Activated CD4-positive, alpha-beta T cell treated with anti-CD3 and anti-CD28 coated beads, Interleukin-2, amount 50 U/mL, for 1 hour (primary cell): Measurements from ENCODE around the gene NDUFAF2.
A peak's percentile ranks its signal among the peaks of the same experiment; 100 is the strongest.
"Not testable (repeated sequence)": the region's sequence is repeated elsewhere in the genome, so short reads cannot be mapped to it uniquely, and the experiment has no call there.

Experiments
- DNase-seq: peaks from one replicate; pipeline ENCODE4 v3.0.0-alpha.2; 2020

The NDUFAF2 gene

GRCh38 chr5:60944904-60945812 is at the start of gene NDUFAF2, which contains the start of gene ERCC8:
Gene NDUFAF2 (plus strand): TSS chr5:60945205. CDS start chr5:60945256, 51 bp downstream.
Gene ERCC8 (minus strand): TSS chr5:60945070. CDS start chr5:60945008, 62 bp downstream.
- DNase-seq = peak; percentile 83

DNA sequence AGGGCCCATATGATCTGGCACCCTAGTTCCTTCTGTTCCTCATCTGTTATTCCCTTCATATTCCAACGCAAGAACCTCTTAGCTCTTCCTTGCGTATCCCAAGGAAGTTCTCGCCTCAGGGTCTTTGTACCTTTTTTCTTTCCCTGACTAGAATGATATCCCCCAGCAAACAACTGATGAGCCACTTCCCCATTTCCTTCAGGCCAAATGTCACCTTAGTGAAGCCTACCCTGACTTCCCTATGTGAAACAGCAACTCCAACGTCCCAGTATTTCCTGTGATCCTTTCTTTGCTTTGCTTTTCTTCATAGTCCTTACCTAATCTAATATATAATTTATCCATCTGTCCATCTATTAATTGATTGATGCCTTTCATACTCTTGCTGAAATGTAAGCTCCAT is 48.0 kb upstream of the NDUFAF2 start:
- no peak for DNase-seq

GRCh38 chr5:60903356-60903755 is 41.6 kb upstream of the NDUFAF2 start:
- no peak for DNase-seq

DNA sequence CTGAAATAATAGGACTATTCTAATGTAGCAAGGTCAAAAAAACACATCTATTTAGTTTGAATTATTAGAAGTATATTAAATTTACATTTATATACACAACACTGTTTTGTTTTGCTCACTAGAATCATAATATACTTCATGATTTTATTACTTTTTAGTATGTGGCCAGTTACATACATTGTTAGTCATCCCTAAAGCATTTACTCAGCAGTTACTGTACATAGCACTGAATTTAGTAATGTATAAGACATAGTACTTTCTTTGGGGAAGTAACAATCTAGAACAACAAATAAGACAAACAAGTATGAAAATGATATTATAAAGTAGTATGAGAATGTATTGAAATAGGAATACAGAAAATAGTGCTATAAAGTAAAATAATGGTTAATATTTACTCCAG is 28.4 kb upstream of the NDUFAF2 start:
- DNase-seq = no peak

GRCh38 chr5:60918466-60918865 is 26.5 kb upstream of the NDUFAF2 start:
- DNase-seq = no peak

DNA sequence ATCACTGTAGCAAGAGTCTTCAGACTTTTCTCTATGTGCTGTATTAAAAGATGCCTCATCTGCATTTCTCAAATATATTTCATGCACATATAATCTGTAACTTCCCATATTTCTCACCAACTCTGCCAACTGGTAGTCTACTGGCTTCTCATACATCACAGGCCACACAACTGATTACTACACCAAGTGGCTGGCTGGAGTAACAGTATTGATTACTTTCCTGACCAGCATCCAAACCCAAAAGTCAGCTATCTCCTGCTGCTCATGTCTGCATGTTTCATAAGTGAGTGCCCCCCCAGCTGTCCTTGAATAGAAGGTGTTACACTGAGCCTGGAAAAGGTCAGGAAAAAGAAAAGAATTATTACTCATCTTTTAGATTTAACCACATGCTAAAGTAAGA is 17.6 kb upstream of the NDUFAF2 start:
- DNase-seq = no peak

GRCh38 chr5:60929024-60929423 is 16.0 kb upstream of the NDUFAF2 start:
- DNase-seq = no peak

GRCh38 chr5:60943624-60944023 is 1.4 kb upstream of the NDUFAF2 start:
- DNase-seq = no peak

GRCh38 chr5:60945813-60946187 is 795 bp downstream of the NDUFAF2 start:
- no peak for DNase-seq

- DNase-seq = no peak
Measured at GRCh38 chr5:60948738-60949137, 3.7 kb downstream of the NDUFAF2 start.

- no peak for DNase-seq
Measured at GRCh38 chr5:60955239-60955638, 10.2 kb downstream of the NDUFAF2 start.

GRCh38 chr5:60958088-60958487 is 13.1 kb downstream of the NDUFAF2 start:
- DNase-seq = no peak

DNA sequence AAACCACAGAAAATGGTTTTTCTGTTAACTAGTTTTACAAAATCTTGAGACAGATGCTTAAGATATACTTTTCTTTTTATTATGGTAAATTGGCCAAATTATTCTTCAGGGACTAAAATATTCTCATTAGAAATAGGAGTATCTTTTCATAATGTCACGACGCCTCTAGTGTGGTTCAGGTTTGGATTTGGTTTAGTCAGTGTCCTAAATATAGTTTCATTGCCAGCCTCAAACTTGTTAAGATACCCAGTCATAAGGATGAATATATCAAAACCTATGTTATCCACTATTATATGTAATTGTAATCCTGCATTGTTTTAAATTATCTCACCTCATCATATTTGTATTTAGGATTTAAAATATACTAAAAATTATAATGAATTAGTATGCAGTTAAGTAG is 13.7 kb downstream of the NDUFAF2 start:
- no peak for DNase-seq

DNA sequence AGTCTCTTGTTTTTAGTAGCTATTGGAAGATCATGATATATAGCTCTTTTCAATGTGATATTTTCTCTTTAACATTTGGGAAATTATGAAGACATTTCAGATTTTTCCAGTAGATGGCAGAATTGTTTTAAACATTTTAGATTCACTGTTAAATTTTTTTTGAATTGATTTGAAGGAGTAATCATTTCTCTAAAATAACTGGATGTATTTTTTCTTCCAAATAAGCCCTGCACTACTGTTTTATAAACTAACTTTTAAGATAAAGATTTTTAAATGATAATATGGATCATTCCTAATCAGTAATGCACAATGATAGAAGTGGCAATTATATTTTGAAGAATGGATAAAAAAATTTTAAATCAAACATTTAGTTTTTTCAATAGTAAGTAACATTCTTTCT is 14.2 kb downstream of the NDUFAF2 start:
- no peak for DNase-seq

- DNase-seq = no peak
Measured at GRCh38 chr5:60960591-60960990, 15.6 kb downstream of the NDUFAF2 start.

DNA sequence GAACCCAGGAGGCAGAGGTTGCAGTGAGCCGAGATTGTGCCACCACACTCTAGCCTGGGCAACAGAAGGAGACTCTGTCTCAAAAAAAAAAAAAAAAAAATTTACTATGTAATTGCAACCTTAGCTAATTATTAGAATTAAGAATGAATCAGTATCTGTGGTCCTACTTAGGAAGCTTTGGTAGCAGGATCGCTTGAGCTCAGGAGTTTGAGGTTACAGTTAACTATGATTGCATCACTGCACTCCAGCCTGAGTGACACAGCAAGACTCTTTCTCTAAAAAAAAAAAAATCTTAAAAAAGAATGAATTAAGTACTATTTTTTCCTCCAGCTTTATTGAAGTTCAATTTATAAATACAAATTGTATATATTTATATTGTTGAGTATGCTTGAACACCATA is 16.7 kb downstream of the NDUFAF2 start:
- no peak for DNase-seq

DNA sequence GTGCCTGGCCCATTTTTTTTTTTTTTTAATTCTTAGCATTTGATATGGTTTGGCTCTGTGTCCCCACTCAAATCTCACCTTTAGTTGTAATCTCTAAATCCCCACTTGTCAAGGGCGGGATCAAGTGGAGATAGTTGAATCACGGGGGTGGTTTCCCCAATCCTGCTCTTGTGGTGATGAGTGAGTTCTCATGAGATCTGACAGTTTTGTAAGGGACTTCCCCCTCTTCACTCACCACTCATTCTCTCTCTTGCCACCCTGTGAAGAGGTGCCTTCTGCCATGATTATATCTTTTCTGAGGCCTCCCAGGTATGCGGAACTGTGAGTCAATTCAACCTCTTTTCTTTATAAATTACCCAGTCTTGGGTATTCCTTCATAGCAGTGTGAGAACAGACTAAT is 27.2 kb downstream of the NDUFAF2 start:
- no peak for DNase-seq

DNA sequence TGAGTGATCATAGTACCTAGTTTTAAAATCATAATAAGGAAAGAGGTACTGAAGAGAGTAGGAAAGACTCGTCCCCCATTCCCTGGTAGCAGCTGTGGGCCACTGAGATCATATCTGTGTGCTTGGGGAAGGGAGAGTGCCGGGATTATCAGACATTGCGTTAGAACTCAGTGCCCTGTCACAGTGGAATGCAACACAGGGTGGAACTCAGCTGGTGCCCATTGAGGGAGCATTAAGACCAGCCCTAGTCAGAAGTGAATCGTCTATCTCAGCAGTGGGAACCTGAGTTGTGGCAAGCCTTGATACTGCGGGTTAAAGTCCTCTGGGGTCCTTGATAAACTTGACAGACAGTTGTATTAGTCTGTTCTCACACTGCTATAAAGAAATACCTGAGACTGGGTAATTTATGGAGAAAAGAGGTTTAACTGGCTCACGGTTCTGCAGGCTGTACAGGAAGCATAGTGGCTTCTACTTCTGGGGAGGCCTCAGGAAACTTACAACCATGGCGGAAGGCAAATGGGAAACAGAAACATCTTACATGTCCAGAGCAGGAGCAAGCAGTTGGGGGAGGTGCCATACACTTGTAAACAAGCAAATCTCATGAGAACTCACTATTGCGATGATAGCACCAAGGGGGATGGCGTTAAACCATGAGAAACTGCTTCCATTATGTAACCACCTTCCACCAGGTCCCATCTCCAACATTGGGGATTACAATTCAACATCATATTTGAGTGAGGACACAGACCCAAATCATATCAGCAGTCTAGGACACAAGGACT is 33.1 kb downstream of the NDUFAF2 start:
- no peak for DNase-seq

- DNase-seq = no peak
Measured at GRCh38 chr5:60978968-60979367, 34.0 kb downstream of the NDUFAF2 start.

GRCh38 chr5:60980511-60980910 is 35.5 kb downstream of the NDUFAF2 start:
- DNase-seq = no peak

DNA sequence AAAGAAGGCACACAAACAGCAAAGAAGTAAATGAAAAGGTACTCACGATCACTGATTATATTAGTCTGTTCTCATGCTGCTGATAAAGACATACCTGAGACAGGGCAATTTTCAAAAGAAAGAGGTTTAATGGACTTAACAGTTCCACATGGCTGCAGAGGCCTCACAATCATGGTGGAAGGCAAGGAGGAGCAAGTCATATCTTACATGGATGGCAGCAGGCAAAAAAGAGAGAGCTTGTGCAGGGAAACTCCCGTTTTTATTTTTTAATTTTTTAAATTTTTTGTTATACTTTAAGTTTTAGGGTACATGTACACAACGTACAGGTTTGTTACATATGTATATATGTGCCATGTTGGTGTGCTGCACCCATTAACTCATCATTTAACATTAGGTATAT is 37.1 kb downstream of the NDUFAF2 start:
- DNase-seq = not testable (repeated sequence)

DNA sequence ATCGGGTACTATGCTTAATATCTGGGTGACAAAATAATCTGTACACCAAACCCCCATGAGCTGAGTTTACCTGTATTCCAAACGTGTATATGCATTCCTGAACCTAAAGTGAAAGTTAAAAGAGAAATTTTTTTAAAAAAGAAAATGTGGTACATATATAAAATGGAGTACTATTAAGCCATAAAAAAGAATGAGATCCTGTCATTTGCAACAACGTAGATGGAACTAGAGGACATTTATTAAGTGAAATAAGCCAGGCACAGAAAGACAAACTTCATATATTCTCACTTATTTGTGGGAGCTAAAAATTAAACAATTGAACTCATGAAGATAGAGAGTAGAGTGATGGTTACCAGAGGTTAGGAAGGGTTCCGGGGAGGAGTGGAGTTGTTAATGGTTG is 44.8 kb downstream of the NDUFAF2 start:
- DNase-seq = no peak

DNA sequence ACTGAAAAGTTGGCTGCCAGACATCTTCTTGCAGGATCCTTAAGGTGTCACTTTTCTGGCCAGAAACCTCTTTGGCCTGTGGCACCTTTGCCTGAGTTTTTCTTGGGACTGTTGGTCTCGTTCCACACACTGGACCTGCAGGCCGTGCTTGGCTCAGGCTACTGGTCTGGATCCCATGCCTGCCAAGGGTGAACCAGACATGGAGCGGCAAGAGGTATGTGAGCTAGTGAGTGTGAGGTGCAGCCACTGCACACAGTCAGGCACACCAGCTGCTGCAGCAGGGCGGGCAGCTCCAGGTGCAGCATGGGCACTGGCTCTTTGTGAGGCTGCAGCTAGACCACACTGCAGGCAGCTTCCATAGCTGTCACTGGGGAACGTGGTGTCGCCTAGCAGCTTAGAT is 47.9 kb downstream of the NDUFAF2 start:
- no peak for DNase-seq

GRCh38 chr5:60993425-60993824 is 48.4 kb downstream of the NDUFAF2 start:
- no peak for DNase-seq
